ENCODE data around the gene RTN4R. TPM values are rescaled to one million over a fixed set of nuclear protein-coding genes. Genes with fewer than 3 reads are reported as not detected.
"Not testable (repeated sequence)": the region's sequence is repeated elsewhere in the genome, so short reads cannot be mapped to it uniquely, and the experiment has no call there.

The RTN4R gene
- total RNA-seq, 1 donor from 2014 or later = 2.0 TPM

DNA sequence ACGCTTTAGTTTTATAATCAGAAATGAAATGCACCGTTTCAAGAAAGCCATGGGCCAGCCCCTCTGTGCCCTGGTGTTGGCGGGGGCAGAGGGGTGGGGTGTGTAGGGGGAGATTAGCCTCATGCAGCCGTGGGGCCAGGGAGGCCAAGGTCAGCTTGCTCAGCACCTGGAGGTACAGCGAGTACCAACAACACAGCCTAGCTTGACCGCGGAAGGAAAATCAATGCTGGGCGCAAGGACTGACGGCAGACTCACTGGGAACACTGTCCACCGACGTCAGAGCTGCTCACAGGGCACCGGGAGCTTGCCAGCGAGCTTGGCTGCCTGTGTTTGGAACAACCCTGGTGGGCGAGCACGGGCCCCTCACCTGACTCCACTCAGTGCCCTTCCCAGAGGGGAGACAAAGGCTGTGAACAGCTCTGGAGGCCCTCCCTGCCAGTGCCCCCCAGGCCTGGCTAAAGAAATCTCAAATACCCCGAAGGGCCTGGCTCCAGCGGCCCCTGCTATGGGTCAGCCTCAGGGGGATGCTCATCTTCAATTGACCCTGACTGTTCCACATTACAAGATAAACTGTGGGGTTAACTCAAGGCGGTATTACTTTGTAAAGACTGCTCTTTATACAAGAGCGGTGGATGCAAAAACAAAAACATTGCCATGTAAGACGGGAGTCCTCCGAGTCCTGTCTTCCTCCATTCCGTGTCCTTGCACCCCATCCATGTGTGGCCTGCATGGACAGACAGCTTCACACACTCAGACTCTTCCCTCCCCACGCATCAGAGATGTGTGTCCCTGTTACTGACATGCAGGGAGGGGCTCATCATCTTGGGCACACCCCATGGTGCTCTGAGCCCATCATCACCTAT, 21.3 kb upstream of the RTN4R start:
- intact Hi-C loops (cut with micrococcal nuclease) = loop anchor here (10.0 kb wide), 1 partner anchor 45 kb away; no protein-coding TSS in a partner anchor

- intact Hi-C loops (cut with micrococcal nuclease) = not testable (repeated sequence)
Measured at GRCh38 chr22:20286784-20287423, 18.8 kb upstream of the RTN4R start.

GRCh38 chr22:20286312-20286660, 18.2 kb upstream of the RTN4R start:
- intact Hi-C loops (cut with micrococcal nuclease) = not testable (repeated sequence)

- intact Hi-C loops (cut with micrococcal nuclease) = loop anchor here (1.0 kb wide), 1 partner anchor 128 kb away; no protein-coding TSS in a partner anchor
Measured at GRCh38 chr22:20285473-20286311, 17.6 kb upstream of the RTN4R start.

DNA sequence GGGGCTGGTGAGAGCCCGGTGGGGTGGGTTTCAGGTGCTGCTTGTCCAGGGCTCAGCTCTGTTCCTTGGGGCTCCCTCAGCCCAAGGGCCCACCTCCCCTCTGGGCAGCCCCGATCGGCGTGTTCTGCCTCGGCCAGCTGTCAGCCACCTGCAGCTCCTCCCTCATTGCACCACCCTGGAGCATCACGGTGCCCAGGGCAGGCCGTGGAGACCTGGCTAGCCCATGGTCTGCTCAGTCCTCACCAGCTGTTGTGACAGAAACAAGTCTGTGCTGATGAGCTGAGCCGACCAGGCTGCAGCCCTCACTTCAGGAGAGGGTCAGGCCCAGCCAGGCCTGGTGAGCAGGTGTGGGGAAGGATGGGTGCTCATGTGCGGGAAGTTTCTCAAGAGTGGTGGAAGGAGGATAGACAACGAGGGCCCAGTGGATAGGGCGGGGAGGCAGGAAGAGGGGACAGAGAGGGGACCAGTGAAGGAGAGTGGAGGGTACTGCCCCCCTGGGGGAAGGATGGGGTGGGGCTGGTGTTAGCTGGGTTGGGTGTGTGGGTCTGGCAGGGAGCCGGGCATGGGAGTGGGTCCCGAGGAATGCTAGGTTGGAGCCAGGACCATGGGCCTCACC, 16.5 kb upstream of the RTN4R start:
- intact Hi-C loops (cut with micrococcal nuclease) = loop anchor here (1.0 kb wide), 1 partner anchor 127 kb away; no protein-coding TSS in a partner anchor

DNA sequence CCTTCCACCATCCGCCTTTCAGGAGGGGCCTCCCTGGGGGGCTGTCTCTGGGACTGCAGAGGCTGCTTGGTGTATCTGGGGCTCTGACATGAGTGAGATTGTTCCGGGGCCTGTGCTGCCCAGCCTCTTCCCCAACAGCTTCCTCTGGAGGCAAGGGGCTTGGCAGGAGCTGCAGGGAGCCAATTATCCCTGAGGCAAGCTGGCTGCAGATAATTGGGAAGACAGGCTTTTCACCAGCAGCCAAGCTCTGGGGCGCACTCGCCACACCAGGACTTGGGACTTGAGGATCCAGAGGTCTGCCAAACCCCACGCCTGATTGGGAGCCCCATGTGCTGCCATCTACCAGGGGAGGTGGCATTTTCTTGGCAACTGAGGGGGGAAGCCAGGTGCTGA, 15.6 kb upstream of the RTN4R start:
- intact Hi-C loops (cut with micrococcal nuclease) = no loop called here

DNA sequence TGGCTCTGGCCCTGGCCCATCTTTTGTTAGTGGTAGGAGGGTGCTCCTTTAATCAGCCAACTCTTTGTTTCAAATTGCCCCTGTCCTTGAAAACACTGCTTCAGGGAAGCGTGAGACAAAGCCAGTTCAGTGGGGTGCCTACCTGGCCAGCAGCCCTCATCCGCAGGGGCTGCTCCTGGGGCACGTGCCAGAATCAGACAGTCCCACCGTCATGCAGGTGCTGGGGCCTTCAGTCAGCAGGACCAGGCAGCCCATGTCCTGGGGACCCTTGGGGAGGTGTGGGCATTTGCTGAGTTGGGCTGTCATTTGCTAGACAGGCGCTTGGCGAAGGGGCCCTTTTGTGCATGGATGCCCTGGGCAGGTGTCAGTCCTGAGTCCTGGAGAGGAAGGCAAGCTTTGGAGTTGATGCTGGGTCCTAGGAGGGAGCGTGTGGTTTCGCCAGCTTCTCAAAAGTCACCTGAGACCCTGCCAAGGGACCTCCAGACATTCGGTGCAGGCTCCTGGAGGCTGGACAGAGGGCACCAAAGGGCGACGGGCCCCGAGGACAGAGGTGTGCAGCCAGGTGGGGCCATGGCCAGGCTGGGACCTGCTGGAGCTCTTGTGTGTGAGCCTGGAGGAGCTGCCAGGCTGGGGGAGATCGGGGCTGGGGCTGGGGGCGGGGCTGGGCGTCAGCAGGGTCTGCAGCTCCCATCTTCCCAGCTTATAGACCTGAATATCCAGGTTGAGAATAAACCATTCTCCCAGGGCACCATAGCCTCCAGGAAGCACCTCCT, 15.0 kb upstream of the RTN4R start:
- intact Hi-C loops (cut with micrococcal nuclease) = no loop called here

DNA sequence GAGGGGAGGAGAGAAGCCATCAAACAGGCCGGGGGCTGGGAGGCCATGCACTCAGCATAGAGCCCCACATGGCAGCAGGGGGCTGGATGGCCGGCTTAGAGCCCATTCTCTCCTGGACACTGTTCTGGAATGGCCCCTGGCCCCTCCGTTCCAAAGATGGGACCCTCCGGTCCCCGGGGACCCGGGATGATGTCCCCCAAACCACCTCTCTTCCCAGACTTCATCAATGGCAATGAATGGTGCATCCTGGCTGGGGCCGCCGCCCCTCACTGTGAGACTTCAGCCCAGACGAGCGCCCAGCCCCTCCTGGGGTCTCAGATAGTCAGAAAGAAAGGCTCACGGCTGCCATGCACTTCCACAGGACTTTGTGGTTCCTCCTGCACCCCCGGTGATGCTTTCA, 13.8 kb upstream of the RTN4R start:
- intact Hi-C loops (cut with micrococcal nuclease) = no loop called here

DNA sequence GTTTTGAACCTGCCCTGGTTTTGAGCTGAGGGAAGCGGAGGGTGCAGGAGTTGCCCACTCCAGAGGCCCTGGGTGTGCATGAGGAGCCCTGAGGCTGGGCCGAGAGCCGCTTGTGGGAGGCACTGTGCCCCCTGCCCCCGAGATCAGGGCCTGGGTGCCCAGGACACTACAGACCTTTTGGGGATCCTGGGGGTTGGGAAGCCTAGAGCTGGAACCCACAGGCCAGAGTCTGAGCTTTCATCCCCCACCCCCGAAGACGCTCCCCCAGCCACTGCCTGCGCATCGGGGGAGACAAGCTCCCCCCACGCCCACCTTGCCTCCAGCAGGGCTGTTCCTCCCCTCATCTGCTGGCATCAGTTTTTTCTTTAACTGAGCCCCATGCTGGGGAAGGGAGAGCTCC, 13.4 kb upstream of the RTN4R start:
- intact Hi-C loops (cut with micrococcal nuclease) = not testable (repeated sequence)

- intact Hi-C loops (cut with micrococcal nuclease) = no loop called here
Measured at GRCh38 chr22:20280866-20281265, 12.7 kb upstream of the RTN4R start.

GRCh38 chr22:20280163-20280562, 12.0 kb upstream of the RTN4R start:
- intact Hi-C loops (cut with micrococcal nuclease) = not testable (repeated sequence)

DNA sequence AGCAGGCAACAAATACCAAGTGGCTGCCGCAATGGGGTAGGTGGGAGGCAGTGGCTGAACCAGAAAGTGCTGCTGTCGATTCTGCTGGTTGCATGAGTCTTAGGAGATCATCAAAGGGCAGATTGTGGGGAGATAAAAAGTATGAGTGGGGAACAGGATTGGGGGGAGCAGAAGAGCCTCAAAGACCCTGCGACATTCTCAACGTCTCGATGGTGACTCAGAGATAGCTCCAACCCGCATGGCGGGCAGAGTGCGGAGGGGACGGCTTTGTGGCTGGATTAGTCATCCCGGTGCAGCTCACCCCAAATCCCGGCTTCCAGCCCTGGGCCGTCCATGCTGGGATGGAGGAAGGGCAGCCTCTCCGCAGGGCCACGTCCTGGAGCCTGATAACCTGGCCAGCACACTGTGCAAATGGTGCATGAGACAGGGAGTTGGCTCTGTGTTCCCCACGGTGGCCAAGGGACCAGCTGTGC, 11.6 kb upstream of the RTN4R start:
- intact Hi-C loops (cut with micrococcal nuclease) = no loop called here

DNA sequence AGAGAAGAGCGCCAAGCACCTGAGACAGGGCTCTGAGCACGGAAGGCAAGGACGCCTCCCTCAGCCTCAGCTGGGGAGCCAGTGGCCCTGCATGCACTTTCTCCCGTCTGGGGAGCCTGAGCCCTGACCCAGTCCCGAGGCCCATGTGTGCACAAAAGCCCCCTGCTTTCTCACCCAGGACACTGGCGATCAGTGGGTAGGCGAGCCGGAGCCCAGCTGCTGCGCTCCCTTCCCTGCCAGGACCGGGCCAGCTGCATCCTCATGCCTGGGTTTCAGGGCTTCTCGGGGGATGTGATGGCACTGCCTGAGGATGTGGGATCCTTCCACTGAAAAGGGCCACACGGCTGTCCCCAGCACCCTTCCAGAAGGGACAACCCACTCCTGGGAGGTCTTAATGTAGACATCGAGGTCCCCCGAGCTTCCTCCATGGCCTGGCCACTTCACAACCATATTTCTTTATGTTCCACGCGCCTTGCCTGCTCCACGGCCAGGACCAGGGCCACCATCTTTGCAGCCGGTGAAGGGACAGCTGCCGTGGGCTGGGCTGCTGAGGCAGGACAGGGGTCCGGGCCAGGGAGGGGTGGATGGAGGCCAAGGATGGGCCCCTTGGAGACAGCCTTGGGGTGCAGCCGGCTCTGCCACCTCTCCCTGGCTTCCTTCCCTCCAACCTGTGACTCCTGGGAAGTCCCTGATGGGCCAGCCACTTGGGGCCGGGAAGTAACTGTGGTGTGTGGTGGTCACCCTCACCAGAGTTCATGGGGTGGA, 10.8 kb upstream of the RTN4R start:
- intact Hi-C loops (cut with micrococcal nuclease) = not testable (repeated sequence)

DNA sequence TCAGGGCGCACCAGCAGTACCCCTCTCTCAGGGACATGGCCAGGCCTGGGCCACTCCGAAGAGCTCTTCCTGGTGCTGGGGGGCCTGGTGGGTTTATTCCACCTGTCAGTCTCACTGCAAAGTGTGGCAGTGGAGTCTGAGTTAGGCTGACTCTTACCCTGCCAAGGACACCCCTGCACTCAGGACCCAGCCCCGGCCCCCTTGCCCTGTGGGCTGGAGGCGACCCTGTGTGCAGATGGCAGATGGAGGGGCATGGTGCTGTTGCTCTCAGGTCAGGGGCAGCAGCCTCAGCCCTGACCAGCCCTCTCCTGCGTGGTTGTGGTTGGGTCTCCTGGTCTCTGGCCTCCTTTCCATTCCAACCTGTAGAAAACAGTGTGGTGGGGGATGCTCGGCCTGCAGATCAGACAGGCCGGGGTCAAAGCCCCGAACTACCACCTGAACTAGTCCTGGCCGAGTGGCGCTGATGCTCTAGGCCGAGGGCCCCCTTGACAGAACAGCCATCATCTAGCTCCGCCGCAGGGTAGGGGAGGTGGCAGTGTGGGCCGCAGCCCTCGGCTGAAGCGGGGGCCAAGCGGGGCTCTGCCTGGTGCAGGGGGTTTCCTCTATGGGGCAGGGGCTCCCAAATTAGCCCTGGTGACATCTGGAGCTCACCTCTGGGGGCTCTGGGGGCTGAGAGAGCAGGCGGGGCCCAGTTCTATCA, 10.0 kb upstream of the RTN4R start:
- intact Hi-C loops (cut with micrococcal nuclease) = not testable (repeated sequence)

DNA sequence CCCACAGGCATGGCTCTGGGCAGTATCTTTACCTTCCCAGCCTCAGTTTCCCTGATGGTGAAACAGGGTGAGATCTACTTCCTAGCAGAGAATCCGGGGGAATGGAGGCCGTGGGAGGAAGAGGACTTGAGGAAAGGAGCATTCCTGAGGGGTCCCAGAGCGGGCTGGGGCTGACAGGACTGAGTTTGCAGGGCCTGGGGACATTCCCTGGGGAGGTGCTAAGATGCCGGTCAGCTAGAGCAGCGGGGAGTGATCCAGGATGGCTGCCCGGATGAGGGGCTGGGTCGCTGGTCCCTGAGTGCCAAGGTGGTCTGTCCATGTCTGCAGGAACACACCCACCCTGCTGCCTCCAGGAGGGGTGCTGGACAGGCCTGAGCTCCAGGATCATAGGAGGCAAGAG, 8.3 kb upstream of the RTN4R start:
- intact Hi-C loops (cut with micrococcal nuclease) = no loop called here

DNA sequence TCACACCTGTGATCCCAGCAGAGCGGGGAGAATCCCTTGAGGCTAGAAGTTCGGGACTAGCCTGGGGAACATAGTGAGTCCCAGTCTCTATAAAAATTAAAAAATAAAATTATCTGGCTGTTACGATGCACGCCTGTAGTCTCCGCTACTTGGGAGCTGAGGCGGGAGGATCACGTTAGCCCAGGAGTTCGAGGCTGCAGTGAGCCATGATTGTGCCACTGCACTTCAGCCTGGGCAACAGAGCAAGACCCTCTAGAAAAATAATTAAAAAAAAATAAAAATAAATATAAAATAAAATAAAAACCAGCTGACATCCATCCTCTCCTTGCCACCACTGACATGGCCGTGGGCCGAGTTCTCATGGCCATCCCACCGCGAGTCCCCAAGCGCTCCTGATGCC, 7.7 kb upstream of the RTN4R start:
- intact Hi-C loops (cut with micrococcal nuclease) = no loop called here

GRCh38 chr22:20275325-20275724, 7.2 kb upstream of the RTN4R start:
- intact Hi-C loops (cut with micrococcal nuclease) = not testable (repeated sequence)

DNA sequence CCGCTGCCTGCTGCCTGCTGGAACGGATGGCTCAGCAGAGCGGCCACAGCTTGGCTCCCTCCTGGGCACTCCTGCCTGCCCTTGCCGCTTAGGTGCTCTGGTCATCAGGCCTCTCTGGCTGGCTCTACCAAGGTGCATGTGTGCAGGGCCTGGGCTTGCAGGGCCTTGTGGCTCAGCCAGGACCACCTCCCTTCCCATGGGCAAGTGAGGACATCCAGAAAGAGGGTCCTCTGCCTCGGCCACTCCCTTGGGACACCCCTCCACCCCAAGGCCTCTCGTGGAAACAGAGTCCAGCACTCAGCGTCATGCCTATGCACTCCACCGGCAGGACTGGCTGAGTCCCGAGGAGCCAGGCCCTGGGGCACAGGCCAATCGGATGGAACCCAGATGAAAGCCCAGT, 6.3 kb upstream of the RTN4R start:
- intact Hi-C loops (cut with micrococcal nuclease) = not testable (repeated sequence)

DNA sequence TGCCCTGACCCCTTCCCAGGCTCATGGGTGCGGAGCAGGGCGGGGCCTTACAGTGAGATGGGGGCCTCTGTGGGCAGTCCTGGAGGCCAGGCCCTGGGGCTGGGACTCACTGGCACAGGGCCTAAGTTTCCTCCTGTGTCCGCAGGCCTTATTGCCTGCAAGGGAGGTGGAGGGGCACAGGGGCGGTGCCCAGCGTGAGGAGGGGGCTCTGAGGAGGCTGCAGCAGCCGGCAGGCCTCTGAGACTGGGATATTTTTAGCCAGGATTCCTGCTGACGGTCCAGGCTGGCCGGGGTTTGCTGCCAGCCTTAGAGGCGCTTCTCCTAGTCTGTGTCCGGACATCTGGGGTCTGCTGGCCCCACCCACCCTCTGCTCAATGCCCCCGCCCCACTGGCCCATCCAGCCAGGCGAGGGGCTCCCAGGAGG, 5.7 kb upstream of the RTN4R start:
- intact Hi-C loops (cut with micrococcal nuclease) = no loop called here

Data from T-helper 1 cell treated with Interleukin-12 subunit alpha and Interleukin-12 subunit beta and Interleukin-4 antibody, amounts not matched to agents 30 ng/mL and 1 ng/mL, for 36 hours (primary cell).